A673 (cell line): Measurements from ENCODE around the gene KCTD16.

Experiments used
- EZH2 ChIP-seq: fragments of 200-600 bp; sonication (generic); IDR thresholded peaks from 2 replicates; pipeline ENCODE4 v1.6.1; 2017; ENCODE audit warnings: borderline replicate concordance, low read depth, mild to moderate bottlenecking, mixed read lengths, antibody characterized with exemption, low read length; ENCODE audit not compliant: poor library complexity, severe bottlenecking
- TF ChIP-seq, protein P1 (sequence below): fragments of 300-800, 200-600 bp; sonication (generic); conservative IDR thresholded peaks from 2 replicates; pipeline ENCODE4 v1.5.1; 2017; ENCODE audit warnings: low read depth, mild to moderate bottlenecking, antibody characterized with exemption, low read length, moderate library complexity, mixed read lengths

DNA sequence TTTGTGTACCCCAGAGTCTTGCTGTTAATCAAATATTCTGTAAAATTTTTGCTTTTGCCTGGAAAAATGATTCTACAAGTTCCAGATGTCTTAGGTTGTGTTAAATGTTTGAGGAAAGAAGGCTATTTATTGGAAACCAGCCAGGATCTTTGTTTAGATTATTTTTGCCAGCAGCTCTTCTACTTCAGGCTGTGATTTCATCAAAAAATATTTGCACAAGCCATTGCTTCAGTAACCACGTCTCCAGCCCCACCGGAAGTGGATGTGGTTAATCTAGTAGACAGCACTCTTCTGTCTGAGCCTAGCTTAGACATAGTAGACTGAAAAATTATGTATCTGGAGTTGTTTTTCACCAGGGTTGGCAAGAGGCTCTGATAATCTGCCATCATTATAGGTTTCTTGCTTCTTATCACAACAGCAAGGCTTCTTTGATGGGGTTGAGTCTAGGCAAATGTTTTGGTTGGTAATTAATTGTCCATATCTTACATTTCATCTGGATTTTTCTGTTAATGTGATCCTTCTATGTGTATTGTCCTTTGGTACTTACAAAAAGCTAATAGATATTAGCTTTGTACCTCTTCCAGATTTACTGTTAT is 17.1 kb downstream of the KCTD16 start:
- TF ChIP-seq, protein P1, sequence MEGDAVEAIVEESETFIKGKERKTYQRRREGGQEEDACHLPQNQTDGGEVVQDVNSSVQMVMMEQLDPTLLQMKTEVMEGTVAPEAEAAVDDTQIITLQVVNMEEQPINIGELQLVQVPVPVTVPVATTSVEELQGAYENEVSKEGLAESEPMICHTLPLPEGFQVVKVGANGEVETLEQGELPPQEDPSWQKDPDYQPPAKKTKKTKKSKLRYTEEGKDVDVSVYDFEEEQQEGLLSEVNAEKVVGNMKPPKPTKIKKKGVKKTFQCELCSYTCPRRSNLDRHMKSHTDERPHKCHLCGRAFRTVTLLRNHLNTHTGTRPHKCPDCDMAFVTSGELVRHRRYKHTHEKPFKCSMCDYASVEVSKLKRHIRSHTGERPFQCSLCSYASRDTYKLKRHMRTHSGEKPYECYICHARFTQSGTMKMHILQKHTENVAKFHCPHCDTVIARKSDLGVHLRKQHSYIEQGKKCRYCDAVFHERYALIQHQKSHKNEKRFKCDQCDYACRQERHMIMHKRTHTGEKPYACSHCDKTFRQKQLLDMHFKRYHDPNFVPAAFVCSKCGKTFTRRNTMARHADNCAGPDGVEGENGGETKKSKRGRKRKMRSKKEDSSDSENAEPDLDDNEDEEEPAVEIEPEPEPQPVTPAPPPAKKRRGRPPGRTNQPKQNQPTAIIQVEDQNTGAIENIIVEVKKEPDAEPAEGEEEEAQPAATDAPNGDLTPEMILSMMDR: no peak
- TF ChIP-seq EZH2: no peak
